H1 (cell line): Measurements from ENCODE around the gene CACNA1E. TPM values are rescaled to one million over a fixed set of nuclear protein-coding genes. Genes with fewer than 3 reads are reported as not detected.

Experiments used
- CBX8 ChIP-seq: fragments of 300-800, 300-1000 bp; sonication (generic); IDR thresholded peaks from 2 replicates; pipeline ENCODE4 v1.7.1; 2016; ENCODE audit warnings: low read depth, low read length, borderline replicate concordance
- CTCF ChIP-seq, 3 experiments: IDR thresholded peaks; 1 replicate in 2 of 3; 2 replicates in 1 of 3; pipeline versions ENCODE4 v1.5.1 to v1.6.1; 2011; ENCODE audit warnings: low read length in 3 of 3, mild to moderate bottlenecking in 3 of 3, inconsistent platforms in 2 of 3, low read depth in 1 of 3, moderate library complexity in 1 of 3; ENCODE audit not compliant: insufficient read depth in 1 of 3; ENCODE audit errors: control extremely low read depth in 1 of 3
- EGR1 ChIP-seq: IDR thresholded peaks from 2 replicates; pipeline ENCODE4 v1.6.1; 2011; ENCODE audit warnings: low read depth, low read length, borderline replicate concordance
- NRF1 ChIP-seq: IDR thresholded peaks from 2 replicates; pipeline ENCODE4 v1.6.1; 2011; ENCODE audit warnings: mild to moderate bottlenecking, low read depth, low read length, improper control_type of control experiment
- PHF8 ChIP-seq: fragments of 200-600 bp; sonication (generic); conservative IDR thresholded peaks from 2 replicates; pipeline ENCODE4 v1.7.1; 2012; ENCODE audit warnings: low read depth, mild to moderate bottlenecking, inconsistent platforms, low read length, moderate library complexity
- SP2 ChIP-seq: IDR thresholded peaks from 2 replicates; pipeline ENCODE4 v1.6.1; 2012; ENCODE audit warnings: mild to moderate bottlenecking, low read length, inconsistent platforms
- SUZ12 ChIP-seq: fragments of 200-600 bp; sonication (generic); IDR thresholded peaks from 2 replicates; pipeline ENCODE4 v1.6.1; 2012; ENCODE audit warnings: mild to moderate bottlenecking, inconsistent platforms, low read length, moderate library complexity, mixed read lengths
- polyA plus RNA-seq, 7 experiments: library from polyadenylated mRNA; depleted of rRNA in 3 of 7; stranded (reverse) in 5 of 7; unstranded in 2 of 7; fragments of >200 nt in 5 of 7; fragments of 200-250 nt in 2 of 7; gene quantifications; 1 replicate in 5 of 7; 2 replicates in 1 of 7; 4 replicates in 1 of 7; pipeline versions ENCODE4 v1.2.1 to v1.2.3, GENCODE V29; 2011 to 2013; ENCODE audit warnings: missing spikeins in 2 of 7, mixed read lengths in 2 of 7
- total RNA-seq: library from RNA; stranded (reverse); fragmentation: NEBNext Ultra II Directional; extraction: Animal tissue kit (Norgen Biotek cat#: 25700); gene quantifications from 2 replicates; pipeline ENCODE4 v1.2.1, GENCODE V29; 2021

The CACNA1E gene
- total and polyA plus RNA-seq, 2 of the 8 experiments (the other 6 are each of a cell fraction or from before 2014, with no cell fraction given) = 0.98 to 1.3 TPM

GRCh38 chr1:181516706-181517105, 33.4 kb downstream of the CACNA1E start (continued):
- no peak for TF ChIP-seq CTCF (IDR thresholded peaks at IDR 0.05; ENCODE audit: control extremely low read depth in 1 of 3, insufficient read depth in 1 of 3, low read depth in 1 of 3, low read length in 3 of 3)
- TF ChIP-seq SP2 = no peak
- no peak for TF ChIP-seq PHF8
- TF ChIP-seq NRF1 = no peak
- TF ChIP-seq SUZ12 = no peak
- TF ChIP-seq EGR1 = no peak
- TF ChIP-seq CBX8 = no peak
